Measurements from ENCODE around the gene STARD6.
"Not testable (repeated sequence)": the region's sequence is repeated elsewhere in the genome, so short reads cannot be mapped to it uniquely, and the experiment has no call there.

The STARD6 gene

DNA sequence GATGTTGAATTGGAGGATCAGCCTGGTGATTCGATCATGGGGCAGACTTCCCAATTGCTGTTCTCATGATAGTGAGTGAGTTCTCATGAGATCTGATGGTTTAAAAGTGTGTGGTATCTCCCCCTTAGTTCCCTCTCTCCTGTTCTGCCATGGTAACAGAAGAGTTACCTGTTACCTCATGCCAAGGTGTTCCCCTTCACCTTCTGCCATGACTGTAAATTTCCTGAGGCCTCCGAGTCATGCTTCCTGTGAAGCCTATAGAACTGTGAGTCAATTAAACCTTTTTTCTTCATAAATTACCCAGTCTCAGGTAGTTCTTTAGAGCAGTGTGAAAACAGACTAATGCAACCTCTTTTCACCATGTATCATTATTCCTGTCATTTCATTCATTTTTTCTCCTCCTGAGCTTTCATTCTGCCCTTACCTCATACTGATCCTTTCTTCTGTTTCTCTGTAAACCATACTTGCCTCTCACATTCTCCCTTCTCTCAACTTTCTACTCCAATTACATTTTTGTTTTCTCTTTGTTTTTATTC lies 22.0 kb downstream of the STARD6 start:
- DNase-seq: no peak

DNA sequence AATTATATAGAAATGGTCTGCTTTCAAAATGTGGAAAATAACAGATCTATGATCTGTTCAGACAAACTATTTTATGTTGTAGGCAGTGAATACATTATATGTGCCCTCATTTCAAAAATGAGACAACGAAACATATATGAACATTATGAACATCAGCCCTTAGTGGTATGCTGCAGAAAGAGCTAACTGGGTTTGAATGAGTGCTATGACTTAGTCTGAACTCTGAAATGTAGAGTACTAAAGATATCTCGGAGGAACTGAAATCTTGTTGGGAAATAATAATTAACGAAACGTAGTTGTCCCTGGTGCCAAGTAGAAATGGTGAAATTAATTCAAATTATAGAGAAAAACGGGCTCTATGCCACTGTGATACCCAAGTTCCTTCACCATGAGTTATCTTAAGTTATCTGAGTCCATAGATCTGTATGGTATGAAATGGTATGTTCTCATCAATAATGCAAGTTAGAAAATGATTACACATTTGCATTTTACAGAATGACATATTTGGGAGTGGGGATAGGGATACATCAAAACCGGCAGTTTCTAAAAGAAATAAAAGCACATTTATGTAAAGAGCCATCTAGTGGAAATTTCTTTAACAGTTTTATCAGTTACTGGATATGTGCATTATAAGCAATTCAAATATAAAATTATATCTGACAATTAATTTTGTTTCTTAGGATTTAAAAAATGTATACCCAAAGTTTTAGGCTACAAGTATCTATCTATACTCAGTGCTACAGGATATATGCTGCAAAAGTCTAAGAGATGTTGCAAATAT lies 26.7 kb downstream of the STARD6 start:
- DNase-seq: no peak

DNA sequence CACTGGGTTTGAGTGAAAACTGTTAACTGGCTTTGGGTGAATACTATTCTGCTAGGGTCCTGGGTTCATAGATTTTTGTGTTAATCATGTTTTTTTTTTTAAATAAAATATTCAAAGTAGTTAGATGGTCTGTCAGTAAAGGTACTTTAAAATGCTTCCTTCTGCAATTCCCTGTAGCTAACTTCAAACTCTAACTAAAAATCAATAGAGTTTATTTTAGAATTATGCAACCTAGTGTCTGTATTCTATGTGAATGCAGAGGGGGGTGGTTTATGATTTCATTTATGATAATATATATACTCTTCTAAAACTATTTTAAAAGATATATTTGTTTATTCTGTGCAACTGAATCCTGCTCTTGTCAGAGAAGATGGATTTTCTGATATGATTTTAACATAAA lies 27.9 kb downstream of the STARD6 start:
- DNase-seq: no peak

DNA sequence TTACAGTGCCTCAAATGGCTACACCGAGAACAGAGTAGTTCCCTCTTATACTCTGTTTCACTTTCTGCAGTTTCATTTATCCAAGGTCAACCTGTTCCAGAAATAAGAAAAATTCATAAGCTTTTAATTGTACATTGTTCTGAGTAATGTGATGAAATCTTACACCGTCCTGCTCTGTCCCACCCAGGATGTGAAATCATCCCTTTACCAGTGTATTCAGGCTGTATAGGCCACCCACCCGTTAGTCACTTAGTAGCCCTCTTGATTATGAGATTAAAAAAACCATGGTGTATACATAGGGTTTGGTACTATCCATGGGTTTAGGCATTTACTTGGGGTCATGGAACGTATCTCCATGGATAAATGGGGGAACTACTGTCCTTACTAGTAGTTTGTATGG lies 29.8 kb downstream of the STARD6 start:
- DNase-seq: no peak

DNA sequence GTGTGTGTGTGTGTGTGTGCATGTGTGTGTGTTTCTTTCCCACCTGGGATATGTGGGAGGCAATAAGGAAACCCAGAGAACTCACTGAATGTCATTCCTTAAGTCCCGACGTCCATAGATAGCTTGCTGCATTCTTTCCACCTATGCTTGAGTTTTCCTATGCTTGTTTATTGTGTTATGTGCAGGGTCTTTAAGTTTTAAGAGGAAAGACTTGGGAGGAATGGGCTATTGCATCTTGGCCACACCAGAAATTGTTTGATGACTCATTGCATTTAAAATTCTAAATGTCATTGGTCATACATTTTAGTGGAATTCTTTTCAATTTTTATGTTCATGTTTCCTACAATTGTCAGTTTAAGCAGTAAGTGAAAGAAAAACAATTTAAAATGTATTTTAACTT lies 33.7 kb downstream of the STARD6 start:
- DNase-seq: no peak

DNA sequence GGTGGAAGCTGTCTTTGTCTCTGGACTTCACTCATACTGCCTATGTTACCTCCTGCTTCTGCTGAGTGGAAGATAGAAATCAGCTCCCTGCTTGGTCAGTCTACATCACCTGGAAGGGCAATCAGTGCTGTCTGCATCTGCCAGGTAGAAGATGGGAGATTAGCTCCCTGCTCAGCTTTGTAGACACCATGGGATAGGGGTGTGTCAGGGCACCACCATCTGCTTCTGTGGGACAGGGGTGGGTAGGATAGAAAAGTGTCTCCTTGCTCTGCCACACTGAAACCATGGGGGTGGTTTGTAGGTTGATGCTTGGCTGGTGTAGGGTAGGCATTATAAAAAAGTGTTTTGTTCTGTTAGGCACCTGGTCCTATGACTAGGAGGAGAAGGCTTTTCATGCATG lies 34.1 kb downstream of the STARD6 start:
- DNase-seq: no peak

DNA sequence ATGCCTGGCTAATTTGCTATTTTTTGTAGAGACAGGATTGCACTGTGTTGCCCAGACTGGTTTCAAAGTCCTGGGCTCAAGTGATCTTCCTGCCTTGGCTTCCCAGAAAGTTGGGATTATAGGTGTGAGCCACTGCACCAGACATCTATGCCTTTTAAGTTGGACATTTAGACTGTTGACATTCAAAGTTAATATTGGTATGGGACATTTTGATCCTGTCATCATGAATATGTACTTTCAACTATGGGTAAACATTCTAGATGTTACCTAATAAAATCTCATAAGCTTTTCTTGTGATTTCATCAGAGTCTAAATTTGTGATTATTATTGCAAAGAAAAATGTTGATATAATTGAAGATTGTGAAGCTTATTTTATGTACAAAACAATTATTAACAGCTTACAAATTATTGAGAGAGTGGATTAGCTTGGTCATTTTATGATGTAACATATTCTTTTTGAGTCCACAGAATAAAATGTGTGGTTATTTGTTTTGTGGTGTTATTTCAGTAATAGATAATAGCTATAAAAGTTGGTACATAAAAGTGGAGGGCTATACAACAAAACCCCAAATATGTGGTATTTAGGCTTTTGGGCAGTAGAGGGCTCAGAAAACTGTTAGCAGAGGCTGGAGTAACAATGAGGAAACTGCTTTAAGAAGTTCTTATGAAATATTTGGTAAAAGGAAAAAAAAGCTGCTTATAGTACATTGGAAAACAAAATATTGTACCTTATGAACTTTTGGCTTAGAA lies 41.4 kb downstream of the STARD6 start:
- no peak for DNase-seq

DNA sequence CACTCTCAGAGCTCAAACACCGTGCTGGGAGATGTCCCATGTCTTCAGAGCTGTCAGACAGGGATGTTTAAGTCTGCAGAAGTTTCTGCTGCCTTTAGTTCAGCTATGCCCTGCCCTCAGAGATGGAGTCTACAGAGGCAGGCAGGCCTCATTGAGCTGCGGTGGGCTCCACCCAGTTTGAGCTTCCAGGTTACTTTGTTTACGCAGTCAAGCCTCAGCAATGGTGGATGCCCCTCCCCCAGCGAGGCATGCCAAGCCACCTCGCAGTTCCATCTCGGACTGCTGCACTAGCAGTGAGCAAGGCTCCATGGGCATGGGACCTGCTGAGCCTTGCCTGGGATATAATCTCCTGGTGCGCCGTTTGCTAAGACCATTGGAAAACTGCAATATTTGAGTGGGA lies 48.1 kb downstream of the STARD6 start:
- not testable (repeated sequence) for DNase-seq

DNA sequence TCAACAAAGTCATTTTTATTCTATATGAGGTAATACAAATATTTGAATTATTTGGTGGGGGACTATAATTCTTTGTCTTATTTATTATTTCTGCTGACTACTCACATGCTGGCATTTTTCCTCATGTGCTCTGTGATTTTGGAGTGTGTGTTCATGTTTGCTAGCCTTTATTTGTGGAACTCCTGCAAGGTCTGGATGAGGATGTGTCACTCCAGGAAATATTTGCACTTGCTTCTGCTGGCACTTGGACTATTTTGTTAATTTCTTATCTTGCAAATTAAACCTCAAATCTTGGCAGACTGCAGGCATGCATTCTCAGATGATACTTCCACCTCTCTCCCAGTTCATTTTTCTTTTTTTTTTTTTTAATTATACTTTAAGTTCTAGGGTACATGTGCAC lies 54.2 kb downstream of the STARD6 start:
- no peak for DNase-seq

DNA sequence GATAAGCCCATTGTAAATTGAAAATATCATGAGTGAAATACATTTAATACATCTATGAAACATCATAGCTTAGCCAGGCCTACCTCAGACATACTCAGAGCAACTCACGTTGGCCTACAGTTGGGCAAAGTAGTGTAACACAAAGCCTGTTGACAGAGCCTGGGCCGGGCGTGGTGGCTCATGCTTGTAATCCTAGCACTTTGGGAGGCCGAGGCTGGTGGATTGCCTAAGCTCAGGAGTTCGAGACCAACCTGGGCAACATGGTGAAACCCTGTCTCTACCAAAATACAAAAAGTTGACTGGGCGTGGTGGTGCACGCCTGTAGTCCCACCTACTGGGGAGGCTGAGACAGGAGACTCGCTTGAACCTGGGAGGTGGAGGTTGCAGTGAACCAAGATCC lies 58.7 kb downstream of the STARD6 start:
- DNase-seq: not testable (repeated sequence)

DNA sequence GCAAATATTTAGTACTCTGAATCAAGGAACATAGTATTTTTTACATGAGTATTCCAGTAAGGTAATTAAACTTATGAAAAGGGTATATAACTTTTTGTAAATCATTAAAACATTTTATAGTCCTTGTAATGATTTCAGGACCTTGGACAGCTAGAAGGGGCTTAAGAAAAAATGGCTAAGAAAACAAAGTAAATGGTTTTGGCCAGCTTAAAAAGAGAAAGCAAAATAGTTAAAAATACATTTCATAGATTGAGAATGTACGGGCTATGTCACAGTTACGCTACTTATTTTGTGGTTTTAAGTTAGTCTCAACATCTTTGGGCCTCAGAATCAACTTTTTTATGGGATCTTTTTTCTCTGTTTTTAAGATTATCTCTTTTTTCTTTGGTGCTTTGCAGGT lies 61.6 kb downstream of the STARD6 start:
- DNase-seq: no peak

DNA sequence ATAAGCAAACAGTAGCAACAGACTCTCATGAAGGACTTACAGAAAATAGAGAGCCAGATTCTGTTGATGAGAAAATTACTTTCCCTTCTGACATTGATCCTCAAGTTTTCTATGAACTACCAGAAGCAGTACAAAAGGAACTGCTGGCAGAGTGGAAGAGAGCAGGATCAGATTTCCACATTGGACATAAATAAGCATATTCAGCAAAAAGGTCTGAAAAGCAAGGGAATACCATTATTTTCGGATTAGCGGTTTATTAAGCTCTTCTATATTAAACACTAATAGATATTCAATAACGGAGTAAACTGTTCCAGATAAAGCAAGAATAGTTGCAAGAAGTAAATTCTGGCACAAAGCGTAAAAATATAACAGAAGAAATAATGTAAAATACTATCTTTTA lies 63.4 kb downstream of the STARD6 start:
- no peak for DNase-seq

DNA sequence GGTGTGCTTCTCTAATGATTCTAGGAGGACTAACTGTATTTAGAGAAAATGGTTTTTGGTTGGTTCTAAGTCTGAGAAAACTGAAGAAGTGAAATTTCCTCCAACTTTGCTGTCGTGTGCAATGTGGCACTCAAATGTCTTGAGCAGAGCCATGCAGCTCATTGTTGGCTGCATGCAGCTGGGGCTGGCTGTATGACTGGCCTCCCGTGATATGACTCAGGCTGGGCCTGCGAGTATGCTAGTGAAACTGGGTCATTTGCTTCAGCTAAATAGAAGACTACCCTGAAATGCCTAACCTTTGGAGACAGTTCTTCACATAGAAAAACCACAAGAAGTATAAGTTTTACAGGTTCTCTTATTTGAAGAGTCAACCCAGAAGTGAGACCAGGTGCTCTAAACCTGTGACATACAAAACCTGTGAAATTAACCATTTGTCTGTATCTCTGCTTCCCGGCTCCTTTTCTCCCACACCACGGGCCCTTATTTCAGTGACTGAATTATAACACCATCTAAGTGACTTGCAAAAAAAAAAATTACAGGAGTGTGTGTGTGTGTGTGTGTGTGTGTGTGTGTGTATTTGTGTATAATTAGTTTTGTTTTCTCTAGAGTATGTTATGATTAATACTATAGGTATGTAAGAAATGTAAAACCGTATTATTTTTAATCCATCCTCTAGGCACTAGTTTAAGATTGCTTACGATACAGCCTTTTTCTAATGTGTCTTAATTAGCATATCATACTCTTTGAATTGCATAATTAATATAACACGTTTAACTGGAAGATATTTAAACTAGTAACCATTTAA lies 72.5 kb downstream of the STARD6 start:
- peak in 3 of 5 experiments; percentile 54 to 97 (median 56) for DNase-seq

DNA sequence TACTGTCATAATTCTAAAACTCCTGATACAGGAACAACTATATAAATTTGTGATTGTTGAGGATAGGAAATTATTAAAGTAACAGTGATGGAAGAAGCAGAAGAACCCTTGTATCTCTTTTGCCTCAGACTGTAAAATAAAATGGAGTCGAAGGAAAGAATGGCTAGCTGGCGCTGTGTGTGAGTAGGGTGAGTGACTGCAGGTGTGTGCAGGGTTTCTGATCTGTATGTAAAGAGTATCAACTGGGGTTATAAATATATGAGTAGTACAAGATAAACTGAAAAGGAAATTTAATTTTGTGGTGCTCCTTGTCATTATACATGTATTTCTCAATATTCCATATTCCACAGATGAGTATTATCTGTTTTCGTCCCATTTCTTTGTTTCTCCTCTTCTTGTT lies 73.1 kb downstream of the STARD6 start:
- DNase-seq: peak in 1 of 5 experiments; percentile 50

DNA sequence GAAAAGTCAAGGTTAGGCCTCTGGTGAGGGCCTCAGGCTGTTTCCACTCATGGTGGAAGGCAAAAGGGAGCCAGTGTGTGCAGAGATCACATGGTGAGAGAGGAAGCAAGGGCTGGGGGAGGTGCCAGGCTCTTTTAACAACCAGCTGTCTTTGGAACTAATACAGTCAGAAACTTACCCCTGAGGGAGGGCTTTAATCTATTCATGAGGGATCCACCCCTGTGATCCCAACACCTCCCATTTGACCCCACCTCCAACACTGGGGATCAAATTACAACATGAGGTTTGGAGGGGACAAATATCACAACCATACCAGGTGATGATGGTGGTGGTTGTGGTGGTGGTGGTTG lies 77.5 kb downstream of the STARD6 start:
- DNase-seq: peak in 1 of 5 experiments; percentile 27

DNA sequence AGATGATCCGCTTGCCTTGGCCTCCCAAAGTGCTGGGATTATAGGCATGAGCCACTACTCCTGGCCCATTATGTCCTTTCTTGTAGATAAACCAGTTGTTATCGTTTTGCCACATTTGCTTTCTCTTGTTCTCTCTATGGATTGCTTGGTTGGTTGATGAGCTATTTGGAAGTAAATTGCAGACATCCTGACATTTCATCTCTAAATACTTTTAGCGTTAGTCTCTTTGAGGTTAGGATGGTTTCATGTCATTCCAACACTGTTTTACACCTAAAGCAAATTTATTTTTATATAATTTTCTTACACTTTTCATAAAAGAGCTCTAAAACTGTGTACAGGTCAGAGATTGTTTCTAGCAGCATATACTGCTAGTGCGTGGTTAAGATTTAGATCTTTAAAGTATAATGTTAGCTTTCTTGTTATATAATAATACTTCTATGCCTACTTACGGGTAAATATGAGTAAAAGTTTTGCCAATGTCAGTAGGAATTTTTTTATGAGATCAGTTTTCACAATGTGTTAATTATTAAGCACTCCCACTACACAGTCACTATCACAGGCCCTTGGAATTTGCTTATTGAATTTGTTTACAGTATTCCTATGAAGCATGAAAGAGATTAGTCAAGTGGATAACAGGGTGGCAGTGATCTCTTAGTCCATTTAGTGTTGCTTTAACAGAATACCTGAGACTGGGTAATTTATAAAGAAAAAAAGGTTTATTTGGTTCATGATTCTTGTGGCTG lies 78.0 kb downstream of the STARD6 start:
- DNase-seq: no peak

DNA sequence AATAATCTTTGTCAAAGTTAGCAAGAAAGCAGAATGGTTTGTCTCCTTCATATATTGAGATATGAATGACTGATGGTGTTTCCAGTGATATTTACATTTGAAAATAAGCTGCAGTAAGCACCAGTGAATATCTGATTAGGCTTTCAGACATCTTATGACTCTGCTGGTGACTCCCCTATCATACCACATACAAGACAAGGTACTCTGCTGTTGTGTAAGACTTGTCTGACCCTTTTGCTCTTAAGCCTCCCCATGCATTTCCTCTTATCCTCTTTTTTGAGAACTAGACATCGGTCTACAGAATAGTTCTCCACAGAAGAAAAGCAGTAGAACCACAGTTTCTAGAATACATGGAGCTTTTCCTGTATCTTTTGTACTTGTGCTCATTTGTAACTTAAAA lies 79.0 kb downstream of the STARD6 start:
- DNase-seq: peak in 1 of 5 experiments; percentile 29

DNA sequence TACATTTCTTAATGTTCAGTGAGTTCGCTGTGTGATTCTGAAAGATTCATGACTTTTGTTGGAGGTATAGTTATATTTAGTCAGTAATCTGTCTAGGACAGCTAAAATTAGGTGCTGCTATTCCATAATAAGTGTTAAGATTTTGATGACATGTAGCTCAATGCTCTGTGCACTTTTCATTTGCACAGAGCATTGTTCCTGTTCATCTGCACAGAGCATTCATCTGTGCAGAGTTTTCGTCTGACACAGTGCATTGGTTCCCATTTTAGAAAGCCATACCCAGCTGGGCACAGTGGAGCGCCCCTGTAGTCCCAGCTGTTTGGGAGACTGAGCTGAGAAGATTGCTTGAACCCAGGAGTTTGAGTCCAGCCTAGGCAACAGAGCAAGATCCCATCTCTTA lies 79.8 kb downstream of the STARD6 start:
- DNase-seq: no peak

Measured in T-helper 2 cell (primary cell).